ENCODE results near the gene SAMD4A. TPM values are rescaled to one million over a fixed set of nuclear protein-coding genes. Genes with fewer than 3 reads are reported as not detected.

Gene SAMD4A
- total and polyA plus RNA-seq, 2 of the 4 experiments (the other 2 are of a cell fraction): 22.9 to 38.2 TPM

DNA sequence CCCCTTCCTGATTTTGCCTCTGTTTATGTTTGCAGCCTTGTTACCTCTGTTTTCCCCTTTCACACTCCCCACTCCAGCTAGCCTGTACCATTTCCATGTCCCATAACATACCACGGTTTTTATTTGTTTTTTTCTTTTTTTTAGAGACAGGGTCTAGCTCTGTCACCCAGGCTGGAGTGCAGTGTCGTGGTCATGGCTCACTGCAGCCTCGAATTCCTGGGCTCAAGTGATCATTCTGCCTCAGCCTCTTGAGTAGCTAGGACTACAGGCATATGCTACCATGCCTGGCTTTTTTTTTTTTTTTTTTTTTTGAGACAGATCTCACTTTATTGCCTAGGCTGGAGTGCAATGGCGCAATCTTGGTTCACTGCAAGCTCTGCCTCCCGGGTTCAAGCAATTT is 18.4 kb upstream of the SAMD4A start:
- WGBS, 2 experiments (ENCODE audit: extremely low coverage in 2 of 2, insufficient read length in 1 of 2): no CpG with 5 or more reads among the region's 5 CpGs
- BruUV-seq (replicated peaks): no TSS peak
- Histone ChIP-seq H3K56ac (ENCODE audit: extremely low read depth, insufficient read depth, low read length) (no peak overlapping the region), H3K23ac (ENCODE audit: low read depth, low read length) (no peak overlapping the region), H2BK20ac (ENCODE audit: low read depth, low read length) (no peak overlapping the region), H3K9me3 (ENCODE audit: control insufficient read depth, insufficient read depth, low read length) (no peaks in the 10 kb centered on the region), H3K4me1 (ENCODE audit: control insufficient read depth, insufficient read depth, low read length) (peaks cover 9% of the 10 kb centered on the region), H3K14ac (replicated peaks; ENCODE audit: low read depth, low read length) (no peak overlapping the region), H4K8ac (ENCODE audit: low read depth in 2 of 2, low read length in 2 of 2) (no peak overlapping the region), H3K18ac (ENCODE audit: low read depth, low read length) (no peak overlapping the region), H3K36me3 (ENCODE audit: control insufficient read depth, insufficient read depth, low read length) (no peaks in the 10 kb centered on the region), H2AFZ (replicated peaks; ENCODE audit: low read length, poor library complexity) (no peak overlapping the region), H2BK15ac (ENCODE audit: low read depth, low read length) (no peak overlapping the region), H3K4me2 (ENCODE audit: low read depth, low read length) (no peak overlapping the region), H3K4me3 (ENCODE audit: insufficient read depth, low read depth, low read length) (no peak overlapping the region), H3K4ac (ENCODE audit: low read depth, low read length) (no peak overlapping the region), H3K79me1 (ENCODE audit: low read depth in 1 of 2, low read length in 2 of 2) (no peaks in the 10 kb centered on the region; a peak in 1 of 4 replicates), H3K27me3 (ENCODE audit: control insufficient read depth, insufficient read depth, low read length) (no peaks in the 10 kb centered on the region), H4K20me1 (ENCODE audit: insufficient read depth, low read length) (peaks cover 8% of the 10 kb centered on the region; the same call in 1 of the 2 replicates), H2BK5ac (ENCODE audit: low read depth, low read length, poor library complexity, severe bottlenecking) (no peak overlapping the region), H2AK5ac (ENCODE audit: low read depth, low read length) (no peak overlapping the region), H2BK120ac (ENCODE audit: low read depth, low read length) (no peak overlapping the region), H4K91ac (ENCODE audit: insufficient read depth, low read depth, low read length) (no peak overlapping the region), H3K9me1 (ENCODE audit: insufficient read depth, low read length) (peaks cover 11% of the 10 kb centered on the region), H4K5ac (ENCODE audit: low read depth, low read length) (no peak overlapping the region), H2AK9ac (replicated peaks; ENCODE audit: low read depth, low read length, poor library complexity) (no peak overlapping the region), H3K9ac (ENCODE audit: low read depth, low read length) (no peak overlapping the region), H3K27ac (ENCODE audit: insufficient read depth, low read length) (no peak overlapping the region)
- no peak for DNase-seq
- POLR2A ChIA-PET (ENCODE audit: unreplicated experiment): no interaction called here
- ATAC-seq (ENCODE audit: low read depth): no peak
- in situ Hi-C loops (cut with MboI; ENCODE audit: low sequenced_read_pairs): no loop called here
- intact Hi-C loops (cut with micrococcal nuclease): no loop called here
- dilution Hi-C loops (cut with HindIII; ENCODE audit: low sequenced_read_pairs, unreplicated experiment): no loop called here
- TF ChIP-seq RAD21 (IDR thresholded peaks at IDR 0.05; ENCODE audit: low read length): no peak
- TF ChIP-seq CHD1 (IDR thresholded peaks at IDR 0.05; ENCODE audit: low read depth, low read length): no peak
- TF ChIP-seq, protein P1, sequence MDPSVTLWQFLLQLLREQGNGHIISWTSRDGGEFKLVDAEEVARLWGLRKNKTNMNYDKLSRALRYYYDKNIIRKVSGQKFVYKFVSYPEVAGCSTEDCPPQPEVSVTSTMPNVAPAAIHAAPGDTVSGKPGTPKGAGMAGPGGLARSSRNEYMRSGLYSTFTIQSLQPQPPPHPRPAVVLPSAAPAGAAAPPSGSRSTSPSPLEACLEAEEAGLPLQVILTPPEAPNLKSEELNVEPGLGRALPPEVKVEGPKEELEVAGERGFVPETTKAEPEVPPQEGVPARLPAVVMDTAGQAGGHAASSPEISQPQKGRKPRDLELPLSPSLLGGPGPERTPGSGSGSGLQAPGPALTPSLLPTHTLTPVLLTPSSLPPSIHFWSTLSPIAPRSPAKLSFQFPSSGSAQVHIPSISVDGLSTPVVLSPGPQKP (IDR thresholded peaks at IDR 0.05; ENCODE audit: borderline replicate concordance, low read depth, low read length): no peak
- no peak for TF ChIP-seq RFX5 (IDR thresholded peaks at IDR 0.05; ENCODE audit: low read depth, low read length)
- no peak for TF ChIP-seq FOS (IDR thresholded peaks at IDR 0.05; ENCODE audit: low read depth, low read length)
- CTCF ChIA-PET: interaction anchor here (0.6 kb wide), 1 partner anchor 16 kb away, joined by 3 read pairs; no protein-coding TSS in a partner anchor
